ENCODE results near the gene DLGAP1.

DNA sequence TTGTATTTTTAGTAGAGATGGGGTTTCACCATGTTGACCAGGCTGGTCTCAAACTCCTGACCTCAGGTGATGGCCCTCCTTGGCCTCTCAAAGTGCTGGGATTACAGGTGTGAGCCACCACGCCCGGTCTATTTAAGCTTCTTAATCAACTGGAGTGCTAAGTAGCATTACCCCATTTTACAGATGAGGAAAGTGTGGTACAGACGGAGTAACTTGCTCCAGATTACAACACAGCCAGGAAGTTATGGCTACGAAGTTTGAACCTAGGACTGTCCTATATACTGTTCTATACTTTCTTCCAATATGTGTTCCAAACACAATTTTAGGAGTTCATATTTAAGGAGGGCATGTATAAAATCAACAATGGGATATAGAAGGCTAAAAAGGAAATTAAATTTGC lies 807.5 kb downstream of the DLGAP1 start:
- TF ChIP-seq, protein P1, sequence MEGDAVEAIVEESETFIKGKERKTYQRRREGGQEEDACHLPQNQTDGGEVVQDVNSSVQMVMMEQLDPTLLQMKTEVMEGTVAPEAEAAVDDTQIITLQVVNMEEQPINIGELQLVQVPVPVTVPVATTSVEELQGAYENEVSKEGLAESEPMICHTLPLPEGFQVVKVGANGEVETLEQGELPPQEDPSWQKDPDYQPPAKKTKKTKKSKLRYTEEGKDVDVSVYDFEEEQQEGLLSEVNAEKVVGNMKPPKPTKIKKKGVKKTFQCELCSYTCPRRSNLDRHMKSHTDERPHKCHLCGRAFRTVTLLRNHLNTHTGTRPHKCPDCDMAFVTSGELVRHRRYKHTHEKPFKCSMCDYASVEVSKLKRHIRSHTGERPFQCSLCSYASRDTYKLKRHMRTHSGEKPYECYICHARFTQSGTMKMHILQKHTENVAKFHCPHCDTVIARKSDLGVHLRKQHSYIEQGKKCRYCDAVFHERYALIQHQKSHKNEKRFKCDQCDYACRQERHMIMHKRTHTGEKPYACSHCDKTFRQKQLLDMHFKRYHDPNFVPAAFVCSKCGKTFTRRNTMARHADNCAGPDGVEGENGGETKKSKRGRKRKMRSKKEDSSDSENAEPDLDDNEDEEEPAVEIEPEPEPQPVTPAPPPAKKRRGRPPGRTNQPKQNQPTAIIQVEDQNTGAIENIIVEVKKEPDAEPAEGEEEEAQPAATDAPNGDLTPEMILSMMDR (IDR thresholded peaks at IDR 0.05; ENCODE audit: low read depth, low read length) = no peak
- no peak for TF ChIP-seq POLR2A (IDR thresholded peaks at IDR 0.05; ENCODE audit: extremely low read depth, insufficient read length)

Measured in NB4 (cell line).